Mesothelial cell of epicardium (in vitro differentiated cells): ENCODE measurements around the gene IGSF10. TPM values are rescaled to one million over a fixed set of nuclear protein-coding genes. Genes with fewer than 3 reads are reported as not detected.

Experiments
- DNase-seq, 2 experiments: peaks; one replicate each; pipeline ENCODE4 v3.0.0; 2021; ENCODE audit warnings: low spot score in 2 of 2; ENCODE audit not compliant: unreplicated experiment in 2 of 2
- H3K27ac Mint-ChIP-seq: 2 replicates; pipeline ENCODE4 v1.8.0; 2021; ENCODE audit warnings: mixed read lengths
- H3K27me3 Mint-ChIP-seq: 2 replicates; pipeline ENCODE4 v1.8.0; 2021; ENCODE audit warnings: low read depth, mixed read lengths
- H3K36me3 Mint-ChIP-seq: 2 replicates; pipeline ENCODE4 v1.8.0; 2021; ENCODE audit warnings: mixed read lengths
- H3K4me1 Mint-ChIP-seq: 2 replicates; pipeline ENCODE4 v1.8.0; 2021; ENCODE audit warnings: mixed read lengths
- H3K4me3 Mint-ChIP-seq: 2 replicates; pipeline ENCODE4 v1.8.0; 2021; ENCODE audit warnings: mild to moderate bottlenecking, moderate library complexity, mixed read lengths
- H3K9me3 Mint-ChIP-seq: 2 replicates; pipeline ENCODE4 v1.8.0; 2021; ENCODE audit warnings: mixed read lengths
- CTCF ChIP-seq: fragments of 200-600 bp; sonication (generic); IDR thresholded peaks from one replicate; pipeline ENCODE4 v1.5.0; 2021; ENCODE audit warnings: antibody characterized with exemption; ENCODE audit not compliant: unreplicated experiment
- total RNA-seq: library from RNA; stranded (reverse); gene quantifications from 3 replicates; pipeline ENCODE4 v1.2.1, GENCODE V29; 2021

IGSF10 gene
- total RNA-seq, 1 donor from 2014 or later: 6.0 TPM

GRCh38 chr3:151426341-151426657 lies 34.6 kb downstream of the IGSF10 start:
- H3K27ac Mint-ChIP-seq: no peak overlapping the region
- peak; percentile 17 for TF ChIP-seq CTCF
- no peaks in the 10 kb centered on the region for H3K27me3 Mint-ChIP-seq
- peaks cover 14% of the 10 kb centered on the region for H3K36me3 Mint-ChIP-seq
- peaks cover 7% of the 10 kb centered on the region for H3K4me1 Mint-ChIP-seq
- DNase-seq: no peak
- no peak overlapping the region for H3K4me3 Mint-ChIP-seq
- H3K9me3 Mint-ChIP-seq: peaks cover 3% of the 10 kb centered on the region

DNA sequence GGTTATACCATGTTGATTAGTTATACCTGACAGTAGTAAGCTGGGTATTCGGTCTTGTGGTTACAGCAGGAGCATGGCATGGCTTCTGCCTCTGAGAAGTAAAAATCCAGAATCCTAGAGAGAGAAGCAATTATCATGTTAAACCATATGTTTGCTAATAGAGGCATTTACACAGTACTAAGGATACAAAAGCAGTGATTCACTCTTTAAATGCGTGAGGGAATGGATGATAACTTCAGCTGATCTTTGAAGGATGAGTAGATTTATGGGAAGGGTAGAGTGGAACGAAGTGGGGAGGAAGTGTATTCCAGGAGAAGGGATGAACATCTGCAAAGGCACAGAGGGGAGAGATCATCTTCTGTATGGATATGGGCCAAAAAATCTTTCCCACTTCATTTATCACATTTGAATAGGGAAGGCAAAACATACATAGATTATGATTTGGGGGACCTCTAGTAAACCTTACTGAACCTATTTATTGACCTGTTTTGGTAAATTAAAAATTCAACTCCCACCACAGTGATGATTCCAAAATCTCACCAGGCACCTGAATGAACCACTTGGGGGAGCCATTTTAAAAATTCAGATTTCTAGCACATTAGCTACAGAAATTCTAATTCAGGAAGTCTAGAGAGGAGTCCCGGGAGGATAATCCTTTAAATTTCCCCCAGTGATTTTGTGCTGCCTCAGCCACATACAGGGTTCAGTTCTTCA lies 35.1 kb downstream of the IGSF10 start:
- peaks cover 7% of the 10 kb centered on the region for H3K4me1 Mint-ChIP-seq
- no peak for DNase-seq
- peaks cover 3% of the 10 kb centered on the region for H3K9me3 Mint-ChIP-seq
- no peak overlapping the region for H3K4me3 Mint-ChIP-seq
- no peaks in the 10 kb centered on the region for H3K27me3 Mint-ChIP-seq
- peaks cover 14% of the 10 kb centered on the region for H3K36me3 Mint-ChIP-seq
- no peak overlapping the region for H3K27ac Mint-ChIP-seq
- peak; percentile 43 for TF ChIP-seq CTCF

DNA sequence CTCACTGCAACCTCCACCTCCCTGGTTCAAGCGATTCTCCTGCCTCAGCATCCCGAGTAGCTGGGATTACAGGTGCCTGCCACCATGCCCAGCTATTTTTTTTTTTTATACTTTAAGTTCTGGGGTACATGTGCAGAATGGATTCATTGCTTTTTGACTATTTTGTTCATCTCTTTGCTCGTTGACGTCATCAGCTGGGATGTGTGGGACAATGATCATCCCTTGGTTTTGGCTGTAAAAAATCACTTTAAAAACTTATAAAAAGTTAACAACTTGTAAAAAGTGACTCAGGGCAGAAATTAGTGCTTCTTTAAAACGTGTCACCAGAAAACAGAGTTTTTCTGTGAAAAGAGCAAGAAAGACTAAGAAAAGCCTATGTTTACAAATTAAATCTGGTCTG lies 37.8 kb downstream of the IGSF10 start:
- H3K9me3 Mint-ChIP-seq: no peaks in the 10 kb centered on the region
- no peaks in the 10 kb centered on the region for H3K27me3 Mint-ChIP-seq
- no peak overlapping the region for H3K27ac Mint-ChIP-seq
- DNase-seq: no peak
- H3K4me3 Mint-ChIP-seq: no peak overlapping the region
- peaks cover 19% of the 10 kb centered on the region for H3K36me3 Mint-ChIP-seq
- H3K4me1 Mint-ChIP-seq: peaks cover 10% of the 10 kb centered on the region
- TF ChIP-seq CTCF: no peak

GRCh38 chr3:151421938-151422337 lies 38.9 kb downstream of the IGSF10 start:
- no peaks in the 10 kb centered on the region for H3K27me3 Mint-ChIP-seq

GRCh38 chr3:151419806-151420205 lies 41.1 kb downstream of the IGSF10 start:
- no peak for TF ChIP-seq CTCF
- DNase-seq: no peak
- H3K4me3 Mint-ChIP-seq: no peak overlapping the region
- peaks cover 5% of the 10 kb centered on the region for H3K4me1 Mint-ChIP-seq
- H3K27ac Mint-ChIP-seq: no peak overlapping the region
- H3K27me3 Mint-ChIP-seq: no peaks in the 10 kb centered on the region
- no peaks in the 10 kb centered on the region for H3K9me3 Mint-ChIP-seq
- peaks cover 22% of the 10 kb centered on the region for H3K36me3 Mint-ChIP-seq

More at GRCh38 chr3:151421938-151422337, 38.9 kb downstream of the IGSF10 start:
- Mint-ChIP-seq H3K27ac (no peak overlapping the region), H3K4me3 (no peak overlapping the region), H3K36me3 (peaks cover 22% of the 10 kb centered on the region), H3K9me3 (no peaks in the 10 kb centered on the region), H3K4me1 (peaks cover 10% of the 10 kb centered on the region)
- TF ChIP-seq CTCF: no peak
- DNase-seq: no peak
